ENCODE measurements around the gene BICRA. TPM values are rescaled to one million over a fixed set of nuclear protein-coding genes. Genes with fewer than 3 reads are reported as not detected.
"Not testable (repeated sequence)": the region's sequence is repeated elsewhere in the genome, so short reads cannot be mapped to it uniquely, and the experiment has no call there.

The BICRA gene
- total RNA-seq, 1 donor from 2014 or later, result 13.5 TPM

GRCh38 chr19:47625650-47626049, 16.7 kb downstream of the BICRA start:
- intact Hi-C loops (cut with micrococcal nuclease), result no loop called here
- peaks cover 3% of the 10 kb centered on the region for H3K36me3 Mint-ChIP-seq (ENCODE audit: low read depth)
- H3K27me3 Mint-ChIP-seq (ENCODE audit: insufficient read depth), result no peaks in the 10 kb centered on the region
- H3K4me1 Mint-ChIP-seq (ENCODE audit: low read depth), result peaks cover 4% of the 10 kb centered on the region
- no peak overlapping the region for H3K27ac Mint-ChIP-seq
- H3K9me3 Mint-ChIP-seq, result no peaks in the 10 kb centered on the region
- no peak for DNase-seq (ENCODE audit: low spot score)
- no peak overlapping the region for H3K4me3 Mint-ChIP-seq

DNA sequence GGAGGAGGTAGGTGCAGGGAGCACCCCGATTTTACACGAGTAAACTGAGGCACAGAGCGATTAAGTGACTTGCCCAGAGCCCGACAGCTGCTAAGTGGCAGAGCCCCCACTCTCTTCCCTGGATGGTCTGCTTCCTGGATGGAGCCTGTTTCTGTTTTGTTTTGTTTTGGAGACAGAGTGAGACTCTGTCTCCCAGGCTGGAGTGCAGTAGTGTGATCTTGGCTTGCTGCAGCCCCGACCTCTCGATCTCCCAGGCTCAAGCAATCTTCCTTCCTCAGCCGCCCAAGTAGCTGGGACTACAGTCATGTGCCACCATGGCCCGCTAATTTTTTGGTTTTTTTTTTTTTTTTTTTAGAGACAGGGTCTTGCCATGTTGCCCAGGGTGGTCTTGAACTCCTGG, 17.3 kb downstream of the BICRA start:
- Mint-ChIP-seq H3K4me1 (ENCODE audit: low read depth) (peaks cover 6% of the 10 kb centered on the region), H3K27me3 (ENCODE audit: insufficient read depth) (no peaks in the 10 kb centered on the region), H3K4me3 (no peak overlapping the region), H3K27ac (no peak overlapping the region), H3K9me3 (no peaks in the 10 kb centered on the region), H3K36me3 (ENCODE audit: low read depth) (peaks cover 3% of the 10 kb centered on the region)
- DNase-seq (ENCODE audit: low spot score), result no peak
- intact Hi-C loops (cut with micrococcal nuclease), result no loop called here

GRCh38 chr19:47628078-47628771, 19.3 kb downstream of the BICRA start:
- Mint-ChIP-seq H3K4me3 (no peak overlapping the region), H3K27me3 (ENCODE audit: insufficient read depth) (no peaks in the 10 kb centered on the region), H3K9me3 (no peaks in the 10 kb centered on the region), H3K36me3 (ENCODE audit: low read depth) (peaks cover 3% of the 10 kb centered on the region), H3K4me1 (ENCODE audit: low read depth) (peaks cover 6% of the 10 kb centered on the region), H3K27ac (no peak overlapping the region)
- intact Hi-C loops (cut with micrococcal nuclease), result no loop called here
- DNase-seq (ENCODE audit: low spot score), result no peak

DNA sequence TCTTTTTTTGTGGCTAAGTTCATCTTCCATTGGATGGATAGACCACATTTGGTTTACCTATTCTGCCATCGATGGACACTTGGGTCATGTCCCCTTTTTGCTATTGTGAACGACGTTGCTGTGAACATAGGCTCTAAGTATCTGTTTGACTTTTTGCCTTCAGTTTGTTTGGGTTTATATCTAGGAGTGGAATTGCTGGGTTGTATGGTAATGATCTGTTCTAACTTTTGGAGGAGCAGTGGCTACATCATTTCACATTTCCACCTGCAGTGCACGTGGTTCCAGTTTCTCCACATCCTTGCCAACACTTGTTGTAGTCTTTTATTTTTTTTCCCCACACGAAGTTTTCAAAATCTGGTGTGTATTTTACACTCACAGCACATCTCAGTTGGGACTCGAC, 21.7 kb downstream of the BICRA start:
- no peaks in the 10 kb centered on the region for H3K27me3 Mint-ChIP-seq (ENCODE audit: insufficient read depth)
- no peaks in the 10 kb centered on the region for H3K9me3 Mint-ChIP-seq
- no peak for DNase-seq (ENCODE audit: low spot score)
- H3K36me3 Mint-ChIP-seq (ENCODE audit: low read depth), result no peaks in the 10 kb centered on the region
- H3K4me1 Mint-ChIP-seq (ENCODE audit: low read depth), result peaks cover 6% of the 10 kb centered on the region
- H3K4me3 Mint-ChIP-seq, result no peak overlapping the region
- intact Hi-C loops (cut with micrococcal nuclease), result no loop called here
- no peak overlapping the region for H3K27ac Mint-ChIP-seq

DNA sequence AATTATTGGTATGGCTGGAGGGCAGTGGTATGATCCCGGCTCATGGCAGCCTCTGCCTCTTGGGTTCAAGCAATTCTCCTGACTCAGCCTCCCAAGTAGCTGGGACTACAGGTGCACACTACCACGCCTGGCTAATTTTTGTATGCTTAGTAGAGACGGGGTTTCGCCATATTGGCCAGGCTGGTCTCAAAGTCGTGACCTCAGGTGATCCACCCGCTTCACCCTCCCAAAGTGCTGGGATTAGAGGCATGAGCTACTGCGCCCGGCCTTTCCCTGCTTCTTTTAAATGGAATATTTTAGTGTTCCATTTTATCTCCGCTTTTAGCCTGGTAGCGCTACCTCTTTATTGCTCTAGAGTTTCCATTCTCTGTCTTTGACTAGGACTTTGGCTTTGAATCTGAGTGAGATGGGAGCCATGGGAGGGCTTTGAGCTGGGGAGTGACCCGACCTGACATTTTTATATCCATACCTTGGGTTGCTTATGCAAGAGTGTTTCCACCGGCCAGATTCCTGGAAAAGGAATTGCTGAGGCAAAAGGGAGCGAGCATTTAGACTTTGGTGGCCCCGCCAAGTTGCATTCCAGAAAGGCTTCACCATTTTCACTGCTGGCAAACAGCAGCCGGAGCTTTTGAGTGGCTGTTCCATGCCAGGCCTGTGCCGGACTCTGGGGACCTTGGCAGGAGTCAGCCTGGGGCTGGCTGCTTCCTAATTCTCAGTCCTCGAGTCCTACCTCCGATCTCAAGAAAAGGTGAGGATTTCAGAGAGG, 22.9 kb downstream of the BICRA start:
- Mint-ChIP-seq H3K27ac (no peak overlapping the region), H3K36me3 (ENCODE audit: low read depth) (no peaks in the 10 kb centered on the region), H3K9me3 (no peaks in the 10 kb centered on the region), H3K4me1 (ENCODE audit: low read depth) (peaks cover 10% of the 10 kb centered on the region), H3K4me3 (no peak overlapping the region), H3K27me3 (ENCODE audit: insufficient read depth) (no peaks in the 10 kb centered on the region)
- no peak for DNase-seq (ENCODE audit: low spot score)
- intact Hi-C loops (cut with micrococcal nuclease), result no loop called here

- H3K9me3 Mint-ChIP-seq, result no peaks in the 10 kb centered on the region
- peaks cover 4% of the 10 kb centered on the region for H3K36me3 Mint-ChIP-seq (ENCODE audit: low read depth)
- intact Hi-C loops (cut with micrococcal nuclease), result no loop called here
- peaks cover 15% of the 10 kb centered on the region for H3K4me1 Mint-ChIP-seq (ENCODE audit: low read depth)
- H3K27me3 Mint-ChIP-seq (ENCODE audit: insufficient read depth), result no peaks in the 10 kb centered on the region
- no peak for DNase-seq (ENCODE audit: low spot score)
- H3K27ac Mint-ChIP-seq, result no peak overlapping the region
- no peak overlapping the region for H3K4me3 Mint-ChIP-seq
These were observed 24.6 kb downstream of the BICRA start for GRCh38 chr19:47633517-47633916.

GRCh38 chr19:47633996-47634395, 25.1 kb downstream of the BICRA start:
- intact Hi-C loops (cut with micrococcal nuclease), result no loop called here
- Mint-ChIP-seq H3K36me3 (ENCODE audit: low read depth) (peaks cover 4% of the 10 kb centered on the region), H3K27ac (no peak overlapping the region), H3K4me1 (ENCODE audit: low read depth) (peaks cover 15% of the 10 kb centered on the region), H3K27me3 (ENCODE audit: insufficient read depth) (no peaks in the 10 kb centered on the region), H3K9me3 (no peaks in the 10 kb centered on the region), H3K4me3 (no peak overlapping the region)
- DNase-seq (ENCODE audit: low spot score), result no peak

DNA sequence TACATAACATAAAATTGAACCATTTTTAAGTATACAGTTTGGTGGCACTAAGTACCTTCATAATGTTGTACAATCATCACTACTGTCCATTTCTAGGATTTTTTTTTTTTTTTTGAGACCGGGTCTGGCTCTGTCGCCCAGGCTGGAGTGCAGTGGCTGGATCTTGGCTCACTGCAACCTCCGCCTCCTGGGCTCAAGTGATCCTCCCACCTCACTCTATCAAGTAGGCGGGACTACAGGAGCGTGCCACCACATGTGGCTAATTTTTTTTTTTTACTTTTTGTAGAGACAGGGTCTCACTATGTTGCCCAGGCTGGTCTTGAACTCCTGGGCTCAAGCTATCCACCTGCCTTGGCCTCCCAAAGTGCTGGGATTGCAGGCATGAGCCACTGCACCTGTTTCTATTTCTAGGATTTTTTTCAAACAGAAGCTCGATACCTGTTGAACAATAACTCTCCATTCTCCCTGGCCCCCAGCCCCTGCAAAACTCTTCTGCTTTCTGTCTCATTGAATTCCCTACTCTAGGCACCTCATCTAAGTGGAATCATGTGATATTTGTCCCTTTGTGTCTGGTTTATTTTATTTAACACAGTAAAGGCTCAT, 26.3 kb downstream of the BICRA start:
- H3K4me3 Mint-ChIP-seq; intact Hi-C loops (cut with micrococcal nuclease); H3K27ac Mint-ChIP-seq; DNase-seq (ENCODE audit: low spot score); H3K27me3 Mint-ChIP-seq (ENCODE audit: insufficient read depth); H3K9me3 Mint-ChIP-seq; H3K36me3 Mint-ChIP-seq (ENCODE audit: low read depth): not testable (repeated sequence)
- H3K4me1 Mint-ChIP-seq (ENCODE audit: low read depth), result peaks cover 15% of the 10 kb centered on the region

DNA sequence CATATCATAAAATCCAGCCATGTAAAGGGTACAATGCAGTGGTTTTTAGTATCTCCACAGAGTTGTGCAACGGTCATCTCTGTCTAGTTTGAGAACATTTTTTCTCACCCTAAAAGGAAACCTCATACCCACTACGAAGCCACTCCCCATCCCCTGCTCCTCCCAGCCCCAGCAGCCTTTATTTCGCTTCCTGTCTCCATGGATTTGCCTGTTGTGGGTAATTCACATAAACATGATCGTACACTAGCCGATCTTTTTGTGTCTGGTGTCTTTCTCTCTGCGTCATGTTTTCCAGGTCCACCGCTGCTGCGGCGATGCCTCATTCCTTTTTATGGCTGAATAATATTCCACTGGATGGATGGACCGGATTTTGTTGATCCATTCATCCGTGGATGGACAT, 28.6 kb downstream of the BICRA start:
- Mint-ChIP-seq H3K27me3 (ENCODE audit: insufficient read depth) (no peaks in the 10 kb centered on the region), H3K4me3 (no peak overlapping the region), H3K36me3 (ENCODE audit: low read depth) (peaks cover 4% of the 10 kb centered on the region), H3K4me1 (ENCODE audit: low read depth) (peaks cover 9% of the 10 kb centered on the region), H3K9me3 (no peaks in the 10 kb centered on the region), H3K27ac (no peak overlapping the region)
- DNase-seq (ENCODE audit: low spot score), result no peak
- intact Hi-C loops (cut with micrococcal nuclease), result no loop called here

DNA sequence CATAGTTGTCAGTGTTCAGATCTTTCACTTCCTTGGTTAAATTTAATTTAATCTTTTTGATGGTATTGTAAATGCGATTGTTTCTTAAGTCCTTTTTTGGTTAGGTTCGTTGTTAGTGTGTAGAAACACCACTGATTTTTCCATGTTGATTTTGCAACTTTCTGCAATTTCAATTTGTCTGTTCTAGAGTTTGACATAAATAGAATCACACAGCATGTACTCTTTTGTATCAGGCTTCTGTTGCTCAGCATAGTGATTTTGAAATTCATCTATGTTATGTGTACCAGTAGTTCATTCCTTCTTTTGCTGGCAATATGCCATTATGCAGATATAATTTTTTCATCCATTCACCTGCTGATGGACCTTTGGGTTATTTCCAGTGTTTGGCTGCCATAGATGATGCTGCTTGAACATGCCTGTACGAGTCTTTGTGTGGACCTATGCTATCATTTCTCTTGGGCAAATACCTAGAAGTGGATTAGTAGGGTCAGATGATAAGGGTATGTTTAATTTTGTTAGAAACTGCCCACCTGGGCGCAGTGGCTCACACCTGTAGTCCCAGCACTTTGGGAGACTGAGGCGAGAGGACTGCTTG, 33.1 kb downstream of the BICRA start:
- H3K27me3 Mint-ChIP-seq (ENCODE audit: insufficient read depth), result no peaks in the 10 kb centered on the region

GRCh38 chr19:47643281-47643680, 34.3 kb downstream of the BICRA start:
- intact Hi-C loops (cut with micrococcal nuclease), result no loop called here
- Mint-ChIP-seq H3K4me1 (ENCODE audit: low read depth) (peaks cover 4% of the 10 kb centered on the region), H3K4me3 (no peak overlapping the region), H3K9me3 (no peaks in the 10 kb centered on the region), H3K36me3 (ENCODE audit: low read depth) (peaks cover 11% of the 10 kb centered on the region), H3K27ac (no peak overlapping the region), H3K27me3 (ENCODE audit: insufficient read depth) (no peaks in the 10 kb centered on the region)
- no peak for DNase-seq (ENCODE audit: low spot score)

More for the DNA sequence above, 33.1 kb downstream of the BICRA start:
- H3K9me3 Mint-ChIP-seq, result no peaks in the 10 kb centered on the region
- intact Hi-C loops (cut with micrococcal nuclease), result no loop called here
- no peak overlapping the region for H3K4me3 Mint-ChIP-seq
- H3K36me3 Mint-ChIP-seq (ENCODE audit: low read depth), result peaks cover 10% of the 10 kb centered on the region
- H3K27ac Mint-ChIP-seq, result no peak overlapping the region
- peaks cover 5% of the 10 kb centered on the region for H3K4me1 Mint-ChIP-seq (ENCODE audit: low read depth)
- DNase-seq (ENCODE audit: low spot score), result no peak

DNA sequence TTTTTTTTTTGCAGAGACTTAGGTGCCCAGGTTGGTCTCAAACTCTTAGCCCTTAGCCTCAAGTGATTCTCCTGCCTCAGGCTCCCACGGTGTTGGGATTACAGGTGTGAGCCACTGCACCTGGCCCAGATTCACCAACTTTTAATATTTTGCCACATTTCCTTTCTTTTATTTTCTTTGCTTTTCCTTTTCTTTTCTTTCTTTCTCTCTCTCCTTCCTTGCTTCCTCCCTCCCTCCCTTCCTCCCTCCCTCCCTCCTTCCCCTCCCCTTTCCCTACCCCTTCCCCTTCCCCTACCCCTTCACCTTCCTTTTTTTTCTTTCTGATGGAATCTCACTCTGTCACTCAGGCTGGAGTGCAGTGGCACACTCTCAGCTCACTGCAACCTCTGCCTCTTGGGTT, 35.3 kb downstream of the BICRA start:
- no peaks in the 10 kb centered on the region for H3K9me3 Mint-ChIP-seq
- DNase-seq (ENCODE audit: low spot score), result no peak
- H3K4me1 Mint-ChIP-seq (ENCODE audit: low read depth), result peaks cover 5% of the 10 kb centered on the region
- no peaks in the 10 kb centered on the region for H3K27me3 Mint-ChIP-seq (ENCODE audit: insufficient read depth)
- intact Hi-C loops (cut with micrococcal nuclease), result no loop called here
- no peak overlapping the region for H3K27ac Mint-ChIP-seq
- peaks cover 8% of the 10 kb centered on the region for H3K36me3 Mint-ChIP-seq (ENCODE audit: low read depth)
- no peak overlapping the region for H3K4me3 Mint-ChIP-seq

All from activated T-helper 1 cell treated with anti-CD3 and anti-CD28 coated beads, Interleukin-12 subunit alpha, Interleukin-12 subunit beta, Interleukin-2, Interleukin-4 antibody, amounts not matched to agents 30 ng/mL and 10 ng/mL and 1 ng/mL, durations not matched to agents 14 hours and 24 hours and 36 hours (primary cell).